GM19043 (cell line): Measurements from ENCODE around the gene SGCD.
"Not testable (repeated sequence)": the region's sequence is repeated elsewhere in the genome, so short reads cannot be mapped to it uniquely, and the experiment has no call there.

ENCODE experiments used
- ATAC-seq: cut with Tn5 transposase; IDR thresholded peaks from one replicate; pipeline ENCODE4 v1.9.1; 2021; ENCODE audit warnings: low read depth; ENCODE audit not compliant: unreplicated experiment

The SGCD gene

DNA sequence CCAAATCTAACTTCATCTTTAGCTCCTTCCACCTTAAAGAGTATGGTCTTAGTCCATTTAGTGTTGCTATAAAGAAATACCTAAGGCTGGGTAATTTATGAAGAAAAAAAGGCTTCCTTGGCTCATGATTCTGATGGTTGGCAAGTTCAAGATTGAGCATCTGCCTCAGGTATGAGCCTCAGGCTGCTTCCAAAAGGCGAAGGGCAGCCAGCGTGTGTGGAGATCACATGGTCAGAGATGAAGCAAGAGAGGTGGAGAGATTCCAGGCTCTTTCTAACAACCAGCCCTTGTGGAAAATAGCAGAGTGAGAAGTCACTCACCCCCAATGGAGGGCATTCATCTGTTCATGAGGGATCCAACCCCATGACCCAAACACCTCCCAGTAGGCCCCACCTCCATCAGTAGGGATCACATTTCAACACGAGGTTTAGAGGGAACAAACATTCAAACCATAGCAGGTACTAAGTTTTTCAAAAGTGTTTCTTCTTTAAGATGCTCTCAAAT, 225.9 kb downstream of the SGCD start:
- no peak for ATAC-seq

DNA sequence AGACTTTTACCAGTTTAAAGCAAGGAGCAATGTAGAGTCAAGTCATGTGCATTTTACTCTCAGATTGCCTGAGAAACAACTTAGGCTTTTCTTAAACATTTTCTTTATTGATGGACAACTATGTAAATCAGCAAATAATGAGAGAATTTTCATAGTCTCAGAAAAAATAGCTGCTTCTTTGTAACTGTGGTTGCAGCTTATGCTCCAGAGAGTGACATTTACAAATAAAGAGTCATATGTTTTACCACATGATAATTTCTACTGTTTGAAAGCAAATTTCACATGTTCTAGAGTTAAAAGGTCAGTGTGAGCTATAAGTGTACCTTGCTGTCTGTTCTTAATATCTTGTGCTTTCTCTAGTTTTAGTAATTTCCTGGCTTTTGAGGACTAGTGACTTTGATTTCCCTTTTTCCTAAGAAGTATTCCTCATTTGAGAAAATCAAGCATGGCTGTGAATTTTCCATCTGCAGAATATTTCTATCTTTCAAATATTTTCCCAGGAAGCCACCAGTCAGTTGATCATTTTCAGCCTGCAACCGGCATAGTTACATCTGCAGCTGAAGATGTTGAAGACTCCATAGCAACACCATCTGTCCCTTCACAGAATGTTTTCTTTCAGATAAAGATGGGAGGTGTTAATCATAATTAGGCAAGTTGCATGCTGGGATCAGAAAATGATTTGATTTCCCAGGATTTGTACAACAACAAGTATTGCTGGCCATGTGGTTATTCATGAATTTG, 229.9 kb downstream of the SGCD start:
- no peak for ATAC-seq

- ATAC-seq, result no peak
Measured at GRCh38 chr5:156560002-156560401, 233.0 kb downstream of the SGCD start.

DNA sequence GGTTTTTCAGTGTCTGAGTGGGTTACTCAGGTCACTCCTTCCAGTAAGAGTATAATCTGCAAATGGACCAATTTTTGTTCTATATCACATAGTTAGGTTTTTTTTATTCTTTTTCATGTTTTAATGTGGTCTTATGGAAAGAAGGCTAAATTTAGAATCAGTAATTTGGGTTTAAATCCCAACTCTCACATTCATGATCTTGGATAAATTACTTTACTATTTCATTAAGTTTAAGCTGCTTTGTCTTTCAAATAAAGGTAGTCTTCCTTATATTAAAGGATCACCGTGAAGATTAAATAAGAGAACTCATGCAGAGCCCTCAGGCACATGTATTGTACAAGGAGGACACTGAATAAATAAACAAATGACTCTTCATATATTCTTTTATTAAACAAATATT, 234.7 kb downstream of the SGCD start:
- no peak for ATAC-seq

GRCh38 chr5:156570615-156571014, 243.7 kb downstream of the SGCD start:
- no peak for ATAC-seq

GRCh38 chr5:156581725-156582124, 254.8 kb downstream of the SGCD start:
- no peak for ATAC-seq

DNA sequence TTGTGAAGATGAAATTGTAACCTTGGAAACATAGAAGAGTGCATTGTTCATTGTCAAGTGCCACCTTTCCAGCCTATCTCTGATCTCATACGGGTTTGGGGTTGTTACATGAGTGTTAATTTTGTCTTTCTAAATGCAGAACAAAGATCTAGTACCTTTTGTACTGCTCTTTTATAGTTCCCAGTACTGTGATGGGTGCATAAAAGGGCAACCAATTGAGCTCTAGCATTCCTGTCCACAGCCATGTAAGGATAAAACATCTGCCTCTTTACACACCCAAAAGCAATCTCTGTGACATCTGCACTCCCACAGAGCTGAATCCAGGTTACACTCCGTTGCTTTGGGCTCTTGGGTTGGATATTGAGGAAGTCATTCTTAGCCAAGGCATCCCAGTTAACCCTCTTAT, 255.2 kb downstream of the SGCD start:
- no peak for ATAC-seq

DNA sequence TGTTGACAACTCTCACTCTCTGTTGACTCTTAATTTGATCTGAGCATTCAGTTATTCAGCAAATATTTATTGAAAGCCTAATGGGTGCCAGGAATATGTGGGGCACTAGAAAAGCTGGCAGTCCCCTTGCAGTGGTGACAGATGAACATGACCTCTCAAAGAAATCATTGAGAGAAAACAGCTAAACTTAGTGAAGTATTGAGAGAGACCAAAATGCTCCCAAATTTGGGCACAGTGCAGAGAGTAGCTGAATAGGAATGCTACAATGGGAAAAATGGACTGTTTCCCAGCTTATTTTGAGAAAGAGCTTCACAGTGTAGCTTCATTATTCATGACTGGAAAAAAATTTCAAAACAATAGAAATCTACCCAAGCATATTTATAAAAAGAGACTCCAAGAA, 257.9 kb downstream of the SGCD start:
- ATAC-seq, result no peak

GRCh38 chr5:156585999-156586398, 259.0 kb downstream of the SGCD start:
- ATAC-seq, result no peak

GRCh38 chr5:156587012-156587411, 260.0 kb downstream of the SGCD start:
- no peak for ATAC-seq

DNA sequence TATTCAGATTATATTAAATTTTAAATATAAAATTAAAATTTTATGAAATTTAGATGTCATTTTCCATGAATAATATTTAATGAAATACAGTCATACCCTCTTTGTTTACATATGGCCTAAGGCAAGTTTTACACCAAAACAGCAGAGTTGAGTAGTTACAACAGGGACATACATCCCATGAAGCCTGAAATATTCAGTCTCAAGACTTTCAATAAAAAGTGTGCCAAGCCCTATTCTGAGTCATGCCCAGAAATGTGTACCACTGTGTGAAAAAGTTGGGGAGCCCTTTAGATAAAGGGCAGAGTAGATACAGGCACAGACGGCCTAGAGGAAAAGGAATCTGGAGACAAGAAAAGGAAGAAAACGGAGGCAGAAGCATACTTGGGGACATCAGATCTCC, 261.3 kb downstream of the SGCD start:
- ATAC-seq, result no peak

DNA sequence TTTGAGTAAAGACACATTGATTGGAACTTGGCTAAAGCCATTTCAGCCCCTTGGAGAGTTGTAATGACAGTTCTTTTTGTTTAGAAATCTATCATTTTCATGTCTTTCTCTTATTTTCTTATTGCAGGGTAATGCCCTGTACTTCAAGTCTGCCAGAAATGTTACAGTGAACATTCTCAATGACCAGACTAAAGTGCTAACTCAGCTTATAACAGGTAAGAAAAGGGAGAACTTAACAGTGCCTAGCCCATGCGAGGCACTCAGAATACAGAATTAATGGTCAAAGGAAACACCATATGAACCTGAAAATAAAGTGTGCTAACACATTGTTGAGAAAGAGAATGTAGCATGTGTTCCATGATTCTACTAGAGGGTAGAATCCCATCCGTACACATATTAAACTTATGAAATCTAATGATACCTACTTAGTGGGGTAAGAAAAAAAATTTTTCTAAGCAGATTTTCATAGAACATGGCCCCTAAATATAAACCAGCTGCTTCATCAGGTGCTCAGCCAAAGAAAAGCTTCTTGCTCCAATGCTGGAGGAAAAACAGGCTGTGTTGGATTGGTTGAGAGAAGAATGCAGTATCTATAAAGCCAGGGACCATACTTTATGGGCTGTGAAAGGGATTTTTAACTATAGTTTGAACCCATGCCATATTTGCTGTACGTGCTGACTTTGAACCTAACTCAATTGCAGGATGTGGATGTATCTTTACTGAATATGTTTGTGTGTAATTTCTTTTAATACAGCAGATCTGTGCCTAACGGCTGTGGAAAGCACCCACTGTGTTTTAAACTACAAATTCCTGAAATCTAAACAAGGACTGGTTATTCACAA, 262.4 kb downstream of the SGCD start:
- no peak for ATAC-seq

DNA sequence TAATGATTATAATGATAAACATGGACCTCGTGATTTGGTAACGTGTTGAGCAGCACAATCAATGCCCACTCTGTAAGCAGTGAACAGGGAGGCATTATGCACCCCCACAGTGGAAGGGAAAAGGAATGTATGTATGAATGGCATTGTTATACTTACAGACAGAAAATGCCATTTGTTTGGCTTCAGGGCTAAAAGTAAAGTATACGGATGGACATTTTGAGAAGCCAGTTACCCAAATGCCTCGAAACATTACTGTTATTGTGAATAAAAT, 262.9 kb downstream of the SGCD start:
- ATAC-seq, result no peak

GRCh38 chr5:156590978-156591377, 264.0 kb downstream of the SGCD start:
- no peak for ATAC-seq

GRCh38 chr5:156591631-156592030, 264.7 kb downstream of the SGCD start:
- no peak for ATAC-seq

DNA sequence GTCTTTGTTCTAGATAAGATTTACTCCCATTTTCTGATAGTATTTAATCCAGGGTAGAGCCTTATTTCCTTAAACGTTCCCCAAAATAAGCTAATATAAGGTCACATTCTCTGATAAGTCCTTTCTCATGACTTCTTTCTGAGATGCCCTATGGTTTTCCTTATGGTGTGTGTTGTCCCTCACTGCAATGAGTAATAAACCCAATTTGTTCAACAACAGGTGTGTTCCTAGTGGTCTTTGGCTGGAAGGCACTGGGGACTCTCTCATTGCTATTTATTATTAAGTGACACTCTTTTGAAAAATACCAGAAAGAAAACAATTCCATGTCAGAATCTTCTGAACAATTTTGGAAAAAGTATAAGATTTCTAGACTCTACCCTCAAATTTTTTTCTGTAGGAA, 266.6 kb downstream of the SGCD start:
- ATAC-seq, result no peak

GRCh38 chr5:156594406-156594805, 267.4 kb downstream of the SGCD start:
- no peak for ATAC-seq

- no peak for ATAC-seq
Measured at GRCh38 chr5:156595132-156595787, 268.3 kb downstream of the SGCD start.

DNA sequence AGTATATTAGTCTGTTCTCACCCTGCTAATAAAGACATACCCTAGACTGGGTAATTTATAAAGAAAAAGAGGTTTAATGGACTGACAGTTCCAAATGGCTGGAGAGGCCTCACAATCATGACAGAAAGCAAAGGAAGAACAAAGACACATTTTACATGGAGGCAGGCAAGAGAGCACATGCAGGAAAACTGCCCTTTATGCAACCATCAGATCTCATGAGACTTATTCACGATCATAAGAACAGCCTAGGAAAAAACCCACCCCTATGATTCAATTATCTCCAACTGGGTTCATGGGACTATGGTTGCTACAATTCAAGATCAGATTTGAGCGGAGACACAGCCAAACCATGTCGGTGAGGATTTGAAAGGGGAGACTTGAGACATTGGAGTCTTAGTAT, 270.3 kb downstream of the SGCD start:
- no peak for ATAC-seq

- no peak for ATAC-seq
Measured at GRCh38 chr5:156598964-156599363, 272.0 kb downstream of the SGCD start.

- not testable (repeated sequence) for ATAC-seq
Measured at GRCh38 chr5:156610582-156610981, 283.6 kb downstream of the SGCD start.

- no peak for ATAC-seq
Measured at GRCh38 chr5:156615901-156616300, 288.9 kb downstream of the SGCD start.
